ENCODE results near the gene TMEM31.

DNA sequence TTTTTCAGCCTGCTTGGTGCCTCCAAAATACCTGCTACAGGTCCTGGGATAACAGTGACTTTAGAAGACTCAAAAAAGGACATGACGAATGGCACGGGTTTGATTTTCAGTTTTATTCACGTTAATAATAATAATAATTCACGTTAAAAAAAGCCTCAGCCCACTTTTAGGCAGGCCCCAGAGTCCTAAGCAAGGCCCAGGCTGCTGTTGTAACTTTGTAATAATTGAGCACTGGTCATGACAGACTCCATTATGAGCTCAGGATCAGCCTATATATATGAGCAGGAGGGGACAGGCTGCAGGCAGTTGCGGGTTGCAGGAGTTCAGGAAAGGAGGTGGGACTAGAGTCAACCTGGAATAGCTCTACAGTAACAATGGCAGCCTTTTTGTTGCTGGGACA lies at the start of gene TMEM31:
- TF ChIP-seq, protein P1, sequence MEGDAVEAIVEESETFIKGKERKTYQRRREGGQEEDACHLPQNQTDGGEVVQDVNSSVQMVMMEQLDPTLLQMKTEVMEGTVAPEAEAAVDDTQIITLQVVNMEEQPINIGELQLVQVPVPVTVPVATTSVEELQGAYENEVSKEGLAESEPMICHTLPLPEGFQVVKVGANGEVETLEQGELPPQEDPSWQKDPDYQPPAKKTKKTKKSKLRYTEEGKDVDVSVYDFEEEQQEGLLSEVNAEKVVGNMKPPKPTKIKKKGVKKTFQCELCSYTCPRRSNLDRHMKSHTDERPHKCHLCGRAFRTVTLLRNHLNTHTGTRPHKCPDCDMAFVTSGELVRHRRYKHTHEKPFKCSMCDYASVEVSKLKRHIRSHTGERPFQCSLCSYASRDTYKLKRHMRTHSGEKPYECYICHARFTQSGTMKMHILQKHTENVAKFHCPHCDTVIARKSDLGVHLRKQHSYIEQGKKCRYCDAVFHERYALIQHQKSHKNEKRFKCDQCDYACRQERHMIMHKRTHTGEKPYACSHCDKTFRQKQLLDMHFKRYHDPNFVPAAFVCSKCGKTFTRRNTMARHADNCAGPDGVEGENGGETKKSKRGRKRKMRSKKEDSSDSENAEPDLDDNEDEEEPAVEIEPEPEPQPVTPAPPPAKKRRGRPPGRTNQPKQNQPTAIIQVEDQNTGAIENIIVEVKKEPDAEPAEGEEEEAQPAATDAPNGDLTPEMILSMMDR (conservative IDR thresholded peaks at IDR 0.05) = no peak
- no peak for TF ChIP-seq EZH2 (IDR thresholded peaks at IDR 0.05; ENCODE audit: low read depth)

Data from PC-9 (cell line).